HEK293 (cell line): Measurements from ENCODE around the gene RSRP1.

Source experiments
- BCL11B ChIP-seq: fragments of 450-650 bp; formaldehyde crosslinking; IDR thresholded peaks from 2 replicates; pipeline ENCODE4 v1.5.1; 2016; ENCODE audit warnings: low read depth, missing biosample characterization, missing genetic modification characterization
- EGR2 ChIP-seq: fragments of 450-650 bp; formaldehyde crosslinking; IDR thresholded peaks from 2 replicates; pipeline ENCODE4 v1.5.1; 2016; ENCODE audit warnings: low read depth, missing biosample characterization, missing genetic modification characterization
- KLF1 ChIP-seq: fragments of 450-650 bp; formaldehyde crosslinking; IDR thresholded peaks from 2 replicates; pipeline ENCODE4 v1.5.1; 2016; ENCODE audit warnings: missing biosample characterization, missing genetic modification characterization
- SCRT1 ChIP-seq: fragments of 450-650 bp; formaldehyde crosslinking; IDR thresholded peaks from 2 replicates; pipeline ENCODE4 v1.5.1; 2016; ENCODE audit warnings: missing biosample characterization, missing genetic modification characterization, borderline replicate concordance
- SETDB1 ChIP-seq: IDR thresholded peaks from one replicate; pipeline ENCODE4 v1.6.1; 2017; ENCODE audit warnings: mild to moderate bottlenecking, low read length, moderate library complexity, mixed read lengths; ENCODE audit not compliant: insufficient read length
- ZBTB20 ChIP-seq: fragments of 450-650 bp; formaldehyde crosslinking; IDR thresholded peaks from 2 replicates; pipeline ENCODE4 v1.5.1; 2016; ENCODE audit warnings: missing biosample characterization, missing genetic modification characterization
- ZNF112 ChIP-seq: fragments of 450-650 bp; formaldehyde crosslinking; IDR thresholded peaks from 2 replicates; pipeline ENCODE4 v1.5.0; 2017; ENCODE audit warnings: missing biosample characterization, missing genetic modification characterization
- ZNF138 ChIP-seq: fragments of 450-650 bp; formaldehyde crosslinking; IDR thresholded peaks from 2 replicates; pipeline ENCODE4 v1.5.1; 2016; ENCODE audit warnings: missing biosample characterization, missing genetic modification characterization, borderline replicate concordance
- ZNF155 ChIP-seq: fragments of 450-650 bp; formaldehyde crosslinking; IDR thresholded peaks from 2 replicates; pipeline ENCODE4 v1.5.1; 2016; ENCODE audit warnings: missing biosample characterization, missing genetic modification characterization
- ZNF221 ChIP-seq: fragments of 450-650 bp; formaldehyde crosslinking; IDR thresholded peaks from 2 replicates; pipeline ENCODE4 v1.5.1; 2017; ENCODE audit warnings: missing biosample characterization, missing genetic modification characterization, borderline replicate concordance
- ZNF274 ChIP-seq, 2 experiments: fragments of 200-500 bp in 1 of 2; fragments of 450-650 bp in 1 of 2; sonication (Bioruptor generic) in 1 of 2; formaldehyde crosslinking in 1 of 2; IDR thresholded peaks; 2 replicates each; pipeline versions ENCODE4 v1.5.1 to v1.6.1; 2014 to 2016; ENCODE audit warnings: borderline replicate concordance in 1 of 2, inconsistent platforms in 1 of 2, low read length in 1 of 2, missing biosample characterization in 1 of 2, missing genetic modification characterization in 1 of 2
- ZNF354C ChIP-seq: fragments of 450-650 bp; formaldehyde crosslinking; IDR thresholded peaks from 2 replicates; pipeline ENCODE4 v1.5.1; 2016; ENCODE audit warnings: missing biosample characterization, missing genetic modification characterization, low read depth, borderline replicate concordance
- ZNF362 ChIP-seq: fragments of 450-650 bp; formaldehyde crosslinking; IDR thresholded peaks from 2 replicates; pipeline ENCODE4 v1.5.1; 2016; ENCODE audit warnings: missing biosample characterization, missing genetic modification characterization
- ZNF416 ChIP-seq: fragments of 450-650 bp; formaldehyde crosslinking; IDR thresholded peaks from 2 replicates; pipeline ENCODE4 v1.5.1; 2016; ENCODE audit warnings: missing biosample characterization, missing genetic modification characterization
- ZNF426 ChIP-seq: fragments of 450-650 bp; formaldehyde crosslinking; IDR thresholded peaks from 2 replicates; pipeline ENCODE4 v1.5.1; 2017; ENCODE audit warnings: missing biosample characterization, missing genetic modification characterization, mild to moderate bottlenecking, inconsistent platforms, moderate library complexity
- ZNF473 ChIP-seq: fragments of 450-650 bp; formaldehyde crosslinking; IDR thresholded peaks from 2 replicates; pipeline ENCODE4 v1.5.1; 2017; ENCODE audit warnings: missing biosample characterization, missing genetic modification characterization
- ZNF510 ChIP-seq: fragments of 450-650 bp; formaldehyde crosslinking; IDR thresholded peaks from 2 replicates; pipeline ENCODE4 v1.5.1; 2018; ENCODE audit warnings: mild to moderate bottlenecking, missing genetic modification characterization, missing biosample characterization; ENCODE audit not compliant: insufficient replicate concordance
- ZNF529 ChIP-seq: fragments of 450-650 bp; formaldehyde crosslinking; IDR thresholded peaks from 2 replicates; pipeline ENCODE4 v1.5.1; 2017; ENCODE audit warnings: missing genetic modification characterization, missing biosample characterization; ENCODE audit not compliant: insufficient replicate concordance
- ZNF530 ChIP-seq: fragments of 450-650 bp; formaldehyde crosslinking; IDR thresholded peaks from 2 replicates; pipeline ENCODE4 v1.5.1; 2016; ENCODE audit warnings: low read depth, missing biosample characterization, missing genetic modification characterization
- ZNF549 ChIP-seq: fragments of 450-650 bp; IDR thresholded peaks from 2 replicates; pipeline ENCODE4 v1.5.1; 2018; ENCODE audit warnings: missing biosample characterization, missing genetic modification characterization, mild to moderate bottlenecking, inconsistent platforms, moderate library complexity
- ZNF626 ChIP-seq: fragments of 450-650 bp; sonication (Bioruptor Pico); formaldehyde crosslinking; IDR thresholded peaks from 2 replicates; pipeline ENCODE4 v1.5.1; 2018; ENCODE audit warnings: missing biosample characterization, missing genetic modification characterization, inconsistent platforms
- ZNF654 ChIP-seq: fragments of 450-650 bp; formaldehyde crosslinking; IDR thresholded peaks from 2 replicates; pipeline ENCODE4 v1.5.1; 2016; ENCODE audit warnings: low read depth, missing biosample characterization, missing genetic modification characterization
- ZNF658 ChIP-seq: fragments of 450-650 bp; formaldehyde crosslinking; IDR thresholded peaks from 2 replicates; pipeline ENCODE4; 2016; ENCODE audit warnings: missing biosample characterization, missing genetic modification characterization
- ZNF670 ChIP-seq: fragments of 450-650 bp; formaldehyde crosslinking; IDR thresholded peaks from 2 replicates; pipeline ENCODE4 v1.5.1; 2016; ENCODE audit warnings: missing biosample characterization, missing genetic modification characterization, low read depth
- ZNF768 ChIP-seq: fragments of 450-650 bp; formaldehyde crosslinking; IDR thresholded peaks from 2 replicates; pipeline ENCODE4 v1.5.1; 2018; ENCODE audit warnings: missing biosample characterization, mild to moderate bottlenecking, missing genetic modification characterization
- ZSCAN16 ChIP-seq: fragments of 450-650 bp; formaldehyde crosslinking; IDR thresholded peaks from 2 replicates; pipeline ENCODE4 v1.5.1; 2016; ENCODE audit warnings: missing biosample characterization, missing genetic modification characterization
- ZSCAN5A ChIP-seq: fragments of 450-650 bp; formaldehyde crosslinking; IDR thresholded peaks from 2 replicates; pipeline ENCODE4 v1.5.1; 2016; ENCODE audit warnings: missing biosample characterization, missing genetic modification characterization
- TF ChIP-seq, protein P1 (sequence below): fragments of 450-650 bp; formaldehyde crosslinking; IDR thresholded peaks from 2 replicates; pipeline ENCODE4 v1.5.1; 2016; ENCODE audit warnings: missing biosample characterization, missing genetic modification characterization
- TF ChIP-seq, protein P2 (sequence below): fragments of 450-650 bp; formaldehyde crosslinking; IDR thresholded peaks from 2 replicates; pipeline ENCODE4; 2016; ENCODE audit warnings: missing biosample characterization, missing genetic modification characterization
- TF ChIP-seq, protein P3 (sequence below): sonication (generic); formaldehyde crosslinking; IDR thresholded peaks from 2 replicates; pipeline ENCODE4 v1.8.1; 2022; ENCODE audit warnings: mild to moderate bottlenecking, moderate library complexity, missing genetic modification reagents

Gene RSRP1

GRCh38 chr1:25239681-25240541, 7.3 kb downstream of the RSRP1 start (continued):
- TF ChIP-seq ZNF670 (no peak), ZNF658 (tag by site-specific recombination) (no peak), ZNF362 (tag by site-specific recombination) (no peak), ZNF155 (tag by site-specific recombination) (no peak), ZSCAN5A (tag by site-specific recombination) (peak; percentile 30; the same call in 1 of the 2 replicates), ZNF549 (tag by site-specific recombination) (no peak), ZNF530 (tag by site-specific recombination) (no peak), ZNF416 (tag by site-specific recombination) (no peak), ZNF426 (no peak), ZNF626 (no peak), ZNF768 (tag by site-specific recombination) (no peak), ZNF221 (tag by site-specific recombination) (no peak), SETDB1 (no peak), KLF1 (peak; percentile 89), ZNF473 (tag by site-specific recombination) (no peak), ZNF354C (tag by site-specific recombination) (no peak), ZBTB20 (tag by site-specific recombination) (peak; percentile 96), ZNF138 (tag by site-specific recombination) (no peak), ZNF274 (IDR thresholded peaks at IDR 0.05; ENCODE audit: low read length) (no peak), ZNF274 (tag by site-specific recombination; IDR thresholded peaks at IDR 0.05; ENCODE audit: borderline replicate concordance) (no peak), ZNF654 (tag by site-specific recombination) (peak; percentile 59), BCL11B (peak; percentile 59; the same call in 1 of the 2 replicates), ZNF510 (tag by site-specific recombination) (no peak), ZNF112 (tag by site-specific recombination) (no peak), SCRT1 (tag by site-specific recombination) (no peak), ZSCAN16 (no peak), EGR2 (tag by site-specific recombination) (no peak), ZNF529 (tag by site-specific recombination) (no peak)
- TF ChIP-seq, protein P1, sequence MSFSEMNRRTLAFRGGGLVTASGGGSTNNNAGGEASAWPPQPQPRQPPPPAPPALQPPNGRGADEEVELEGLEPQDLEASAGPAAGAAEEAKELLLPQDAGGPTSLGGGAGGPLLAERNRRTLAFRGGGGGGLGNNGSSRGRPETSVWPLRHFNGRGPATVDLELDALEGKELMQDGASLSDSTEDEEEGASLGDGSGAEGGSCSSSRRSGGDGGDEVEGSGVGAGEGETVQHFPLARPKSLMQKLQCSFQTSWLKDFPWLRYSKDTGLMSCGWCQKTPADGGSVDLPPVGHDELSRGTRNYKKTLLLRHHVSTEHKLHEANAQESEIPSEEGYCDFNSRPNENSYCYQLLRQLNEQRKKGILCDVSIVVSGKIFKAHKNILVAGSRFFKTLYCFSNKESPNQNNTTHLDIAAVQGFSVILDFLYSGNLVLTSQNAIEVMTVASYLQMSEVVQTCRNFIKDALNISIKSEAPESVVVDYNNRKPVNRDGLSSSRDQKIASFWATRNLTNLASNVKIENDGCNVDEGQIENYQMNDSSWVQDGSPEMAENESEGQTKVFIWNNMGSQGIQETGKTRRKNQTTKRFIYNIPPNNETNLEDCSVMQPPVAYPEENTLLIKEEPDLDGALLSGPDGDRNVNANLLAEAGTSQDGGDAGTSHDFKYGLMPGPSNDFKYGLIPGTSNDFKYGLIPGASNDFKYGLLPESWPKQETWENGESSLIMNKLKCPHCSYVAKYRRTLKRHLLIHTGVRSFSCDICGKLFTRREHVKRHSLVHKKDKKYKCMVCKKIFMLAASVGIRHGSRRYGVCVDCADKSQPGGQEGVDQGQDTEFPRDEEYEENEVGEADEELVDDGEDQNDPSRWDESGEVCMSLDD (tag by site-specific recombination) = peak; percentile 97
- TF ChIP-seq, protein P2, sequence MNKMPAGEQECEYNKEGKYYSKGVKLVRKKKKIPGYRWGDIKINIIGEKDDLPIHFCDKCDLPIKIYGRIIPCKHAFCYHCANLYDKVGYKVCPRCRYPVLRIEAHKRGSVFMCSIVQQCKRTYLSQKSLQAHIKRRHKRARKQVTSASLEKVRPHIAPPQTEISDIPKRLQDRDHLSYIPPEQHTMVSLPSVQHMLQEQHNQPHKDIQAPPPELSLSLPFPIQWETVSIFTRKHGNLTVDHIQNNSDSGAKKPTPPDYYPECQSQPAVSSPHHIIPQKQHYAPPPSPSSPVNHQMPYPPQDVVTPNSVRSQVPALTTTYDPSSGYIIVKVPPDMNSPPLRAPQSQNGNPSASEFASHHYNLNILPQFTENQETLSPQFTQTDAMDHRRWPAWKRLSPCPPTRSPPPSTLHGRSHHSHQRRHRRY (tag by site-specific recombination) = no peak
- TF ChIP-seq, protein P3, sequence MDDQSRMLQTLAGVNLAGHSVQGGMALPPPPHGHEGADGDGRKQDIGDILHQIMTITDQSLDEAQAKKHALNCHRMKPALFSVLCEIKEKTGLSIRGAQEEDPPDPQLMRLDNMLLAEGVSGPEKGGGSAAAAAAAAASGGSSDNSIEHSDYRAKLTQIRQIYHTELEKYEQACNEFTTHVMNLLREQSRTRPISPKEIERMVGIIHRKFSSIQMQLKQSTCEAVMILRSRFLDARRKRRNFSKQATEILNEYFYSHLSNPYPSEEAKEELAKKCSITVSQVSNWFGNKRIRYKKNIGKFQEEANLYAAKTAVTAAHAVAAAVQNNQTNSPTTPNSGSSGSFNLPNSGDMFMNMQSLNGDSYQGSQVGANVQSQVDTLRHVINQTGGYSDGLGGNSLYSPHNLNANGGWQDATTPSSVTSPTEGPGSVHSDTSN = no peak
